ENCODE data around the gene ANAPC5. TPM values are rescaled to one million over a fixed set of nuclear protein-coding genes. Genes with fewer than 3 reads are reported as not detected.

The ANAPC5 gene
- total RNA-seq, 2 experiments from 2014 or later = 122 TPM

- no peaks in the 10 kb centered on the region for H3K9me3 Mint-ChIP-seq
- POLR2A ChIA-PET = no interaction called here
- H3K4me3 Mint-ChIP-seq = no peak overlapping the region
- no peak for DNase-seq
- intact Hi-C loops (cut with micrococcal nuclease) = loop anchor here (10.0 kb wide), 1 partner anchor 107 kb away; no protein-coding TSS in a partner anchor
- no peak for TF ChIP-seq CTCF (IDR thresholded peaks at IDR 0.05)
- no peak for ATAC-seq
- no peaks in the 10 kb centered on the region for H3K36me3 Mint-ChIP-seq (ENCODE audit: low read depth)
- no peak overlapping the region for H3K27ac Mint-ChIP-seq
- CTCF ChIA-PET = interaction anchor here (1.5 to 2.1 kb wide), 2 partner anchors 24 to 85 kb away, joined by 5 read pairs; no protein-coding TSS in a partner anchor
- H3K4me1 Mint-ChIP-seq (ENCODE audit: low read depth) = peaks cover 2% of the 10 kb centered on the region
- H3K27me3 Mint-ChIP-seq = no peaks in the 10 kb centered on the region
Measured at GRCh38 chr12:121358073-121358472, 5.9 kb upstream of the ANAPC5 start.

GRCh38 chr12:121357331-121357730, 5.1 kb upstream of the ANAPC5 start:
- no peak for TF ChIP-seq CTCF (IDR thresholded peaks at IDR 0.05)
- CTCF ChIA-PET = no interaction called here
- intact Hi-C loops (cut with micrococcal nuclease) = loop anchor here (10.0 kb wide), 1 partner anchor 107 kb away; no protein-coding TSS in a partner anchor
- Mint-ChIP-seq H3K4me1 (ENCODE audit: low read depth) (peaks cover 7% of the 10 kb centered on the region), H3K9me3 (no peaks in the 10 kb centered on the region), H3K27me3 (no peaks in the 10 kb centered on the region), H3K4me3 (no peak overlapping the region), H3K27ac (no peak overlapping the region), H3K36me3 (ENCODE audit: low read depth) (peaks cover 1% of the 10 kb centered on the region)
- no peak for ATAC-seq
- POLR2A ChIA-PET = no interaction called here
- DNase-seq = no peak

GRCh38 chr12:121356657-121357056, 4.4 kb upstream of the ANAPC5 start:
- Mint-ChIP-seq H3K4me3 (no peak overlapping the region), H3K9me3 (no peaks in the 10 kb centered on the region), H3K27ac (no peak overlapping the region), H3K4me1 (ENCODE audit: low read depth) (peaks cover 10% of the 10 kb centered on the region), H3K27me3 (no peaks in the 10 kb centered on the region), H3K36me3 (ENCODE audit: low read depth) (peaks cover 7% of the 10 kb centered on the region)
- DNase-seq (no peak), ATAC-seq (no peak)
- no peak for TF ChIP-seq CTCF (IDR thresholded peaks at IDR 0.05)
- CTCF ChIA-PET = no interaction called here
- intact Hi-C loops (cut with micrococcal nuclease) = loop anchor here (10.0 kb wide), 1 partner anchor 108 kb away; no protein-coding TSS in a partner anchor
- POLR2A ChIA-PET = interaction anchor here (0.6 kb wide), 1 partner anchor 85 kb away, joined by 3 read pairs; no protein-coding TSS in a partner anchor

GRCh38 chr12:121355818-121356217, 3.6 kb upstream of the ANAPC5 start:
- Mint-ChIP-seq H3K36me3 (ENCODE audit: low read depth) (peaks cover 8% of the 10 kb centered on the region), H3K27ac (no peak overlapping the region), H3K27me3 (no peaks in the 10 kb centered on the region), H3K9me3 (no peaks in the 10 kb centered on the region), H3K4me3 (no peak overlapping the region), H3K4me1 (ENCODE audit: low read depth) (peaks cover 11% of the 10 kb centered on the region)
- ATAC-seq = no peak
- no peak for TF ChIP-seq CTCF (IDR thresholded peaks at IDR 0.05)
- intact Hi-C loops (cut with micrococcal nuclease) = loop anchor here (10.0 kb wide), 1 partner anchor 109 kb away; no protein-coding TSS in a partner anchor
- POLR2A ChIA-PET = no interaction called here
- no peak for DNase-seq
- CTCF ChIA-PET = interaction anchor here (1.1 to 2.0 kb wide), 3 partner anchors 8 to 87 kb away, joined by 3 to 6 read pairs (median 4); no protein-coding TSS in a partner anchor

GRCh38 chr12:121352682-121353018, 439 bp upstream of the ANAPC5 start:
- H3K27ac Mint-ChIP-seq = peak overlapping the region; percentile 99
- POLR2A ChIA-PET = interaction anchor here (0.6 to 5.6 kb wide), 7 partner anchors 9 to 1061 kb away, joined by 3 to 47 read pairs (median 4); partner anchors contain the start of genes RNF34 and RNU4-2
- H3K9me3 Mint-ChIP-seq = no peaks in the 10 kb centered on the region
- DNase-seq = no peak
- H3K27me3 Mint-ChIP-seq = no peaks in the 10 kb centered on the region
- TF ChIP-seq CTCF (IDR thresholded peaks at IDR 0.05) = no peak
- peak; percentile 34 for ATAC-seq
- peaks cover 16% of the 10 kb centered on the region for H3K36me3 Mint-ChIP-seq (ENCODE audit: low read depth)
- intact Hi-C loops (cut with micrococcal nuclease) = loop anchor here (2.0 to 10.0 kb wide), 2 partner anchors 48 to 112 kb away; partner anchors contain the start of gene RNF34
- H3K4me3 Mint-ChIP-seq = peak overlapping the region; percentile 93
- CTCF ChIA-PET = interaction anchor here (1.3 to 1.7 kb wide), 2 partner anchors 18 to 272 kb away, joined by 4 to 10 read pairs; no protein-coding TSS in a partner anchor
- H3K4me1 Mint-ChIP-seq (ENCODE audit: low read depth) = peaks cover 22% of the 10 kb centered on the region
